Mesodermal cell (in vitro differentiated cells): ENCODE results near the gene ARHGAP26.

ENCODE experiments used
- H3K27ac ChIP-seq: 2 replicates; pipeline ENCODE4 v1.7.0; 2013; ENCODE audit warnings: mild to moderate bottlenecking, low read depth, low read length, moderate library complexity; ENCODE audit not compliant: severe bottlenecking
- H3K36me3 ChIP-seq: 2 replicates; pipeline ENCODE4 v1.7.1; 2013; ENCODE audit warnings: mild to moderate bottlenecking, low read length, moderate library complexity; ENCODE audit not compliant: control insufficient read depth, insufficient read depth
- H3K4me1 ChIP-seq: one replicate; pipeline ENCODE4 v1.7.1; 2013; ENCODE audit warnings: mild to moderate bottlenecking, low read length; ENCODE audit not compliant: insufficient read depth, control insufficient read depth, poor library complexity, severe bottlenecking
- H3K4me3 ChIP-seq: 2 replicates; pipeline ENCODE4 v1.7.0; 2013; ENCODE audit warnings: low read length, control low read depth, mild to moderate bottlenecking; ENCODE audit not compliant: insufficient read depth, poor library complexity, severe bottlenecking; ENCODE audit errors: extremely low read depth
- H3K9me3 ChIP-seq: 2 replicates; pipeline ENCODE4 v1.7.1; 2013; ENCODE audit warnings: mild to moderate bottlenecking, low read length, moderate library complexity; ENCODE audit not compliant: control insufficient read depth
- WGBS, 2 experiments: methylation state at CpG; one replicate each; pipeline ENCODE4 v1.1.5; 2013; ENCODE audit warnings: missing lambda C conversion rate in 2 of 2; ENCODE audit not compliant: insufficient coverage in 2 of 2; 5-methylcytosine and 5-hydroxymethylcytosine counted together

The ARHGAP26 gene

DNA sequence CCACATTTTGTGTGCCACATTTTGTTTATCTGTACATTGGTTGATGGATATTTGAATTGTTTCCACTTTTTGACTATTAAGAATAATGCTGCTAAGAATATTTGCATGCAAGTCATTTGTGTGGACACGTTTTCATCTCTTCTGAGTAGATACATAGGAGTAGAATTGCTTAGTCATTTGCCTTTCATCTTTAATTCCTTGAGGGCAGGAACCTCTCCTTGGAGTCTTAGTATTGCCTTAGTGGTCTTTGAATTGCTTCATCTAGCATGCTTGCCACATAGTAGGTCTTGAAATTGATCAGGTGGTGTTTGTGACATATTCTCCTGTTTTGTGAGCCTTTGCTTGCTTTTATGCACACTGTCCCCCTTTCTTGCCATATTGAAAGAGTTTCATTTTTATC, 504.8 kb downstream of the ARHGAP26 start:
- no peaks in the 10 kb centered on the region for H3K9me3 ChIP-seq
- H3K4me3 ChIP-seq = no peak overlapping the region
- H3K36me3 ChIP-seq = no peaks in the 10 kb centered on the region
- H3K27ac ChIP-seq = no peak overlapping the region
- peaks cover 8% of the 10 kb centered on the region for H3K4me1 ChIP-seq
- WGBS, 2 experiments = 100% methylated on average over 1 of the region's 1 CpG

DNA sequence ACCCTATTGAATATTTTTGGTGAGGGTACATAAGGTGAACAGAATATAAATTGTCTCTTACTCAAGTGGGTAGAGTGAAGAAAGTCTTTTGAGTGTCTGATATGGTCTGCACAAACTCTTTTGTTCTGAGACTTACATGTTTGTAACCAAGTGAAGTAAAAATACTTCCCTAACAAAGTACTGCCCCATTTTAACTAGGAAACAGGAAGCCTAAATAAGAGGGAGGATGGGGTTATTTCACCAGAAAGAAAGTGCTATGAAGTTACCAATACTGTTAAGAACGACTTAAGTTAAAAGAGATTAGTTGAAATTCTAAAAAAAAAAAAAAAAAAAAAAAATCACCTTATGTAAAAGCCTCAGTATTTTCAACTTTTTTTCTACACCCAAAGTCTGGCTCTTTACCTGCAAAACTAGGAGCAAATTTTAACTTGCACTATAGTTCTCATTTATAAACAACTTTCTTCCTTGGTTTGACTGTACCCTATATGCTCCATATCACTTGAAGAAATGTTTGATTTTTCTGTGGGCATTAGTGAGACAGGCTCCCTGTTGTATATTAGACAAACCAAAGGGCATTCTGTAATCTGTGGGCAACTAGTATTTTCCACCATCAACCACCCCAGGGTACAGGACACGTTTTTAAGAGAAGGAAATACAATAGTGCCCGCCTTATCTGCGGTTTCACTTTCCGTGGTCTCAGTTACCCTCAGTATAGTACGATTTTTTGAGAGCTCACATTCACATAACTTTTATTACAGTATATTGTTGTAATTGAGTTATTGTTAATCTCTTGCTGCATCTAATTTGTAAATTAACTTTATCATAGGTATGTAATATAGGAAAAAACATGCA, 505.6 kb downstream of the ARHGAP26 start:
- no peak overlapping the region for H3K4me3 ChIP-seq
- no peak overlapping the region for H3K27ac ChIP-seq
- WGBS, 2 experiments = 100% methylated on average over 1 of the region's 6 CpGs; no CpG with 5 or more reads in 1 of the 2 experiments
- H3K36me3 ChIP-seq = no peaks in the 10 kb centered on the region
- H3K4me1 ChIP-seq = peaks cover 9% of the 10 kb centered on the region
- no peaks in the 10 kb centered on the region for H3K9me3 ChIP-seq

DNA sequence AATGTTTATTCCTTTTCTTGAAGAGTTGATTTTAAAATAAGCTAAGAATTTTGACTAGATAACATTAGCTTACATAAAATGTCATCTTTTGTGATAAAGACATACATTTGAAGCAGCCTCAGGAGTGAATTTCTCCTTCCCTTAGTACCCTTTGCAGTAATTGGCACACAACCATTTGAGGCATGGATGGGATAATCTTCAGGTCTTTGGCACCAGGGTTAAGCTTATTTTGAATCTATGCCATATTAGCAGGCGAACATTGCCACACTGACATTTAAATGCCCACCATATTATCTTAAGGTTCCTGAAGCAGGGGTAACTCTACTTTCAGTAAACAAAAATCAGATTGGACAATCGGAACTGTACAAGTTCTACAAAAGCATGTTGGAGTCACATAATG, 507.4 kb downstream of the ARHGAP26 start:
- Histone ChIP-seq H3K27ac (no peak overlapping the region), H3K36me3 (no peaks in the 10 kb centered on the region), H3K4me3 (no peak overlapping the region), H3K4me1 (peaks cover 9% of the 10 kb centered on the region), H3K9me3 (no peaks in the 10 kb centered on the region)
- no CpG with 5 or more reads among the region's 2 CpGs for WGBS, 2 experiments
